ENCODE results near the gene ELMO1. TPM values are rescaled to one million over a fixed set of nuclear protein-coding genes. Genes with fewer than 3 reads are reported as not detected.

The ELMO1 gene
- total and polyA plus RNA-seq, 10 donors: 26.0 to 494 (median 201) TPM

- Histone ChIP-seq H3K27ac (no peak overlapping the region), H3K27me3 (replicated peaks in 1 of 7) (no peaks in the 10 kb centered on the region), H3K4me1 (peaks cover 0 to 32% (median 18%) of the 10 kb centered on the region in 6 donors), H3K9me3 (peaks cover 20 to 100% (median 81%) of the 10 kb centered on the region in 8 donors), H3K36me3 (peaks cover 0 to 88% (median 16%) of the 10 kb centered on the region in 6 donors), H3K4me3 (no peak overlapping the region)
- DNase-seq: no peak
- intact Hi-C loops (cut with DNase I; ENCODE audit: low total_unique reads): no loop called here
- WGBS, 5 donors: 80 to 97% (median 96%) methylated on average over 4 of the region's 4 CpGs
- TF ChIP-seq CTCF (IDR thresholded peaks at IDR 0.05 in 8 of 11, conservative IDR thresholded peaks at IDR 0.05 in 3 of 11): no peak
- no peak for TF ChIP-seq POLR2AphosphoS5 (IDR thresholded peaks at IDR 0.05)
- no peak for TF ChIP-seq POLR2A (IDR thresholded peaks at IDR 0.05)
These were observed 508.8 kb downstream of the ELMO1 start for GRCh38 chr7:36939816-36940215.

- H3K27ac ChIP-seq: no peak overlapping the region
- H3K4me3 ChIP-seq: no peak overlapping the region
- no peak for TF ChIP-seq POLR2A (IDR thresholded peaks at IDR 0.05)
- TF ChIP-seq CTCF (IDR thresholded peaks at IDR 0.05 in 8 of 11, conservative IDR thresholded peaks at IDR 0.05 in 3 of 11): no peak
- TF ChIP-seq POLR2AphosphoS5 (IDR thresholded peaks at IDR 0.05): no peak
- no peak for DNase-seq
- peaks cover 20 to 90% (median 82%) of the 10 kb centered on the region in 8 donors for H3K9me3 ChIP-seq
- WGBS, 5 donors: 86 to 93% (median 90%) methylated on average over 2 of the region's 2 CpGs
- H3K36me3 ChIP-seq: peaks cover 2 to 100% (median 23%) of the 10 kb centered on the region in 6 donors
- no peaks in the 10 kb centered on the region for H3K27me3 ChIP-seq (replicated peaks in 1 of 7)
- intact Hi-C loops (cut with DNase I; ENCODE audit: low total_unique reads): no loop called here
- H3K4me1 ChIP-seq: peaks cover 0 to 13% (median 2%) of the 10 kb centered on the region in 6 donors
These were observed 510.7 kb downstream of the ELMO1 start for GRCh38 chr7:36937754-36938563.

GRCh38 chr7:36931892-36932291 lies 516.8 kb downstream of the ELMO1 start:
- Histone ChIP-seq H3K4me1 (no peaks in the 10 kb centered on the region), H3K4me3 (no peak overlapping the region), H3K27ac (no peak overlapping the region), H3K27me3 (replicated peaks in 1 of 7) (no peaks in the 10 kb centered on the region), H3K36me3 (peaks cover 4 to 66% (median 11%) of the 10 kb centered on the region in 6 donors), H3K9me3 (peaks cover 6 to 29% (median 23%) of the 10 kb centered on the region in 8 donors)
- DNase-seq: no peak
- no peak for TF ChIP-seq POLR2A (IDR thresholded peaks at IDR 0.05)
- TF ChIP-seq POLR2AphosphoS5 (IDR thresholded peaks at IDR 0.05): no peak
- no peak for TF ChIP-seq CTCF (IDR thresholded peaks at IDR 0.05 in 8 of 11, conservative IDR thresholded peaks at IDR 0.05 in 3 of 11)
- intact Hi-C loops (cut with DNase I; ENCODE audit: low total_unique reads): no loop called here
- WGBS, 5 donors: 91 to 100% (median 100%) methylated on average over 1 of the region's 1 CpG

- Histone ChIP-seq H3K36me3 (peaks cover 0 to 45% (median 11%) of the 10 kb centered on the region in 6 donors), H3K27ac (no peak overlapping the region), H3K9me3 (peaks cover 0 to 9% (median 2%) of the 10 kb centered on the region in 8 donors), H3K4me3 (no peak overlapping the region), H3K27me3 (replicated peaks in 1 of 7) (no peaks in the 10 kb centered on the region), H3K4me1 (peaks cover 0 to 10% (median 0%) of the 10 kb centered on the region in 6 donors)
- no peak for DNase-seq
- no peak for TF ChIP-seq POLR2A (IDR thresholded peaks at IDR 0.05)
- no peak for TF ChIP-seq CTCF (IDR thresholded peaks at IDR 0.05 in 8 of 11, conservative IDR thresholded peaks at IDR 0.05 in 3 of 11)
- TF ChIP-seq POLR2AphosphoS5 (IDR thresholded peaks at IDR 0.05): no peak
- intact Hi-C loops (cut with DNase I; ENCODE audit: low total_unique reads): no loop called here
- WGBS, 5 donors: 84 to 98% (median 95%) methylated on average over 4 of the region's 4 CpGs
These were observed 518.9 kb downstream of the ELMO1 start for GRCh38 chr7:36929791-36930190.

All from spleen (tissue), 11 donors.